Esophagus squamous epithelium (tissue), 5 donors: ENCODE results near the gene CHAD. TPM values are rescaled to one million over a fixed set of nuclear protein-coding genes. Genes with fewer than 3 reads are reported as not detected.

ENCODE experiments used
- DNase-seq: peaks from one replicate; lab custom pipeline; 2025; lab: John Stamatoyannopoulos, UW
- H3K27ac ChIP-seq, 4 donors: fragments of 200-600 bp; sonication (generic); one replicate each; pipeline ENCODE4 v1.5.1; 2016 to 2019; ENCODE audit warnings: mild to moderate bottlenecking in 1 of 4
- H3K27me3 ChIP-seq, 4 donors: fragments of 200-600 bp; sonication (generic); 1 replicate in 3 of 4; 2 replicates in 1 of 4; pipeline versions ENCODE4 v1.5.1 to v1.6.0; 2017 to 2021; ENCODE audit warnings: antibody characterized with exemption in 1 of 4
- H3K36me3 ChIP-seq, 3 donors: fragments of 200-600 bp; sonication (generic); one replicate each; pipeline ENCODE4 v1.5.1; 2016 to 2019
- H3K4me1 ChIP-seq, 3 donors: fragments of 200-600 bp; sonication (generic); one replicate each; pipeline ENCODE4 v1.5.1; 2017 to 2019
- H3K4me3 ChIP-seq, 4 donors: fragments of 200-600 bp; sonication (generic); 1 replicate in 3 of 4; 2 replicates in 1 of 4; pipeline ENCODE4 v1.5.1; 2016 to 2019; ENCODE audit warnings: mild to moderate bottlenecking in 2 of 4, moderate library complexity in 1 of 4
- H3K9me3 ChIP-seq, 3 donors: fragments of 200-600 bp; sonication (generic); one replicate each; pipeline ENCODE4 v1.5.1; 2016 to 2019
- CTCF ChIP-seq, 6 experiments: fragments of 450-650 bp in 4 of 6; fragments of 200-600 bp in 2 of 6; sonication (generic) in 2 of 6; IDR thresholded peaks; one replicate each; pipeline ENCODE4 v1.5.1; 2016 to 2019; ENCODE audit warnings: antibody characterized with exemption in 6 of 6, mild to moderate bottlenecking in 4 of 6, moderate library complexity in 4 of 6
- POLR2A ChIP-seq, 4 donors: fragments of 450-650 bp; IDR thresholded peaks; one replicate each; pipeline ENCODE4 v1.6.1; 2017; ENCODE audit warnings: antibody characterized with exemption in 4 of 4, mild to moderate bottlenecking in 4 of 4, moderate library complexity in 3 of 4
- WGBS, 2 donors: methylation state at CpG; one replicate each; pipeline ENCODE4 v1.1.5; 2018; 5-methylcytosine and 5-hydroxymethylcytosine counted together
- intact Hi-C: fragments of 100-400 bp; cut with DNase I; formaldehyde crosslinking; loops from one replicate; pipeline ENCODE4 v1.15.0; 2022
- total RNA-seq, 4 donors: library from RNA; depleted of rRNA; stranded (reverse); fragments of >200 nt; gene quantifications; one replicate each; pipeline ENCODE4 v1.1.0, GENCODE V29; 2016
- donor health status: DM: yes; HTN: yes; CAD: no.

Gene CHAD
- total RNA-seq, 4 donors from 2014 or later: 0.19 to 0.80 TPM; not detected in 2

GRCh38 chr17:50466371-50467113, 2.1 kb downstream of the CHAD start:
- H3K36me3 ChIP-seq: peaks cover 0 to 25% (median 0%) of the 10 kb centered on the region in 3 donors
- TF ChIP-seq POLR2A (IDR thresholded peaks at IDR 0.05) (no peak), CTCF (IDR thresholded peaks at IDR 0.05) (no peak)
- intact Hi-C loops: no loop called here
- WGBS, 2 donors: 53 to 67% methylated on average over 2 to 4 of the region's 9 CpGs
- no peak for DNase-seq
- peaks cover 0 to 29% (median 0%) of the 10 kb centered on the region in 4 donors for H3K27me3 ChIP-seq
- peak overlapping the region in 1 of 4 donors; percentile 5 for H3K27ac ChIP-seq
- peaks cover 12 to 39% (median 14%) of the 10 kb centered on the region in 3 donors for H3K4me1 ChIP-seq
- H3K4me3 ChIP-seq: no peak overlapping the region
- no peaks in the 10 kb centered on the region for H3K9me3 ChIP-seq

- H3K4me1 ChIP-seq: peaks cover 12 to 38% (median 14%) of the 10 kb centered on the region in 3 donors
- DNase-seq: no peak
- TF ChIP-seq POLR2A (IDR thresholded peaks at IDR 0.05) (no peak), CTCF (IDR thresholded peaks at IDR 0.05) (no peak)
- H3K27me3 ChIP-seq: peaks cover 0 to 29% (median 0%) of the 10 kb centered on the region in 4 donors
- 83 to 90% methylated on average over 2 to 9 of the region's 9 CpGs for whole genome bisulfite sequencing, 2 donors
- no peaks in the 10 kb centered on the region for H3K9me3 ChIP-seq
- H3K4me3 ChIP-seq: no peak overlapping the region
- H3K27ac ChIP-seq: no peak overlapping the region
- intact Hi-C loops: no loop called here
- H3K36me3 ChIP-seq: peaks cover 0 to 18% (median 0%) of the 10 kb centered on the region in 3 donors
Observed at GRCh38 chr17:50465635-50466034, 3.0 kb downstream of the CHAD start.

GRCh38 chr17:50465171-50465570, 3.5 kb downstream of the CHAD start:
- intact Hi-C loops: no loop called here
- Histone ChIP-seq H3K27me3 (peaks cover 0 to 29% (median 0%) of the 10 kb centered on the region in 4 donors), H3K4me1 (peaks cover 12 to 33% (median 14%) of the 10 kb centered on the region in 3 donors), H3K9me3 (no peaks in the 10 kb centered on the region), H3K27ac (no peak overlapping the region), H3K4me3 (no peak overlapping the region), H3K36me3 (peaks cover 0 to 18% (median 0%) of the 10 kb centered on the region in 3 donors)
- WGBS, 2 donors: no CpG with 5 or more reads among the region's 6 CpGs
- DNase-seq: no peak
- TF ChIP-seq POLR2A (IDR thresholded peaks at IDR 0.05) (no peak), CTCF (IDR thresholded peaks at IDR 0.05) (no peak)

GRCh38 chr17:50464736-50465135, 3.9 kb downstream of the CHAD start:
- intact Hi-C loops: no loop called here
- peaks cover 0 to 18% (median 0%) of the 10 kb centered on the region in 3 donors for H3K36me3 ChIP-seq
- DNase-seq: no peak
- H3K27me3 ChIP-seq: peaks cover 0 to 28% (median 0%) of the 10 kb centered on the region in 4 donors
- TF ChIP-seq CTCF (IDR thresholded peaks at IDR 0.05) (no peak), POLR2A (IDR thresholded peaks at IDR 0.05) (no peak)
- no peaks in the 10 kb centered on the region for H3K9me3 ChIP-seq
- H3K4me1 ChIP-seq: peaks cover 12 to 29% (median 14%) of the 10 kb centered on the region in 3 donors
- no peak overlapping the region for H3K27ac ChIP-seq
- WGBS, 2 donors: 61 to 80% methylated on average over 4 of the region's 4 CpGs
- no peak overlapping the region for H3K4me3 ChIP-seq

GRCh38 chr17:50464121-50464520, 4.6 kb downstream of the CHAD start:
- H3K4me3 ChIP-seq: no peak overlapping the region
- H3K36me3 ChIP-seq: peaks cover 0 to 18% (median 0%) of the 10 kb centered on the region in 3 donors
- TF ChIP-seq POLR2A (IDR thresholded peaks at IDR 0.05) (no peak), CTCF (IDR thresholded peaks at IDR 0.05) (no peak)
- H3K27ac ChIP-seq: no peak overlapping the region
- H3K4me1 ChIP-seq: peaks cover 11 to 25% (median 11%) of the 10 kb centered on the region in 3 donors
- WGBS, 2 donors: 95 to 100% methylated on average over 2 of the region's 3 CpGs
- DNase-seq: no peak
- intact Hi-C loops: no loop called here
- no peaks in the 10 kb centered on the region for H3K9me3 ChIP-seq
- H3K27me3 ChIP-seq: peaks cover 0 to 21% (median 0%) of the 10 kb centered on the region in 4 donors
